GM12872 (cell line): ENCODE measurements around the gene CYB5A.

Experiments used
- CTCF ChIP-seq: IDR thresholded peaks from 3 replicates; pipeline ENCODE4 v1.5.1; 2011; ENCODE audit warnings: low read depth, mild to moderate bottlenecking, low read length, moderate library complexity; ENCODE audit not compliant: insufficient read depth

CYB5A gene

GRCh38 chr18:74219056-74219455 is 72.7 kb downstream of the CYB5A start:
- no peak for TF ChIP-seq CTCF

GRCh38 chr18:74217476-74218143 is 74.2 kb downstream of the CYB5A start:
- no peak for TF ChIP-seq CTCF

- no peak for TF ChIP-seq CTCF
These were observed 75.1 kb downstream of the CYB5A start for GRCh38 chr18:74216661-74217110.

GRCh38 chr18:74215863-74216262 is 75.9 kb downstream of the CYB5A start:
- no peak for TF ChIP-seq CTCF

GRCh38 chr18:74213429-74213828 is 78.3 kb downstream of the CYB5A start:
- TF ChIP-seq CTCF = no peak

GRCh38 chr18:74204526-74205152 is 87.1 kb downstream of the CYB5A start:
- no peak for TF ChIP-seq CTCF

- TF ChIP-seq CTCF = no peak
These were observed 88.0 kb downstream of the CYB5A start for GRCh38 chr18:74203811-74204210.
